HepG2 (cell line): Measurements from ENCODE around the gene NAP1L1. TPM values are rescaled to one million over a fixed set of nuclear protein-coding genes. Genes with fewer than 3 reads are reported as not detected.

Experiments used
- ATAC-seq: fragments of 200-7000 bp; cut with Tn5 transposase; 3 replicates; pipeline ENCODE4 v1.9.1; 2020; ENCODE audit warnings: mild to moderate bottlenecking, moderate library complexity
- BruUV-seq: library from RNA; stranded (reverse); fragments of 400-500 nt; replicated peaks from 2 replicates; lab custom pipeline; 2021; lab: Mats Ljungman, UMichigan
- CTCF ChIA-PET: fragments of 300-600 bp; formaldehyde crosslinking; extraction: SDS; loops from one replicate; lab custom pipeline; 2021; ENCODE audit warnings: low total read pairs, inconsistent platforms, low intra/inter-chr PET ratio; lab: Yijun Ruan, JAX
- POLR2A ChIA-PET: fragments of 350-600 bp; sonication (Branson Sonifier 250); formaldehyde crosslinking; loops from one replicate; lab custom pipeline; 2020; ENCODE audit warnings: antibody characterized with exemption, inconsistent platforms; lab: Yijun Ruan, JAX
- DNase-seq: peaks from one replicate; pipeline ENCODE4 v3.0.0-alpha.2; 2015; ENCODE audit warnings: low spot score
- FAIRE-seq: peaks from 3 replicates; lab custom pipeline; 2011; peaks lifted over from hg19 to GRCh38; lab: Jason Lieb, UNC
- H2AFZ ChIP-seq: one replicate; pipeline ENCODE4 v1.6.1; 2011; ENCODE audit warnings: low read length, inconsistent platforms
- H3K27ac ChIP-seq: fragments of 300-600 bp; 3 replicates; pipeline ENCODE4 v1.8.0; 2011; ENCODE audit warnings: mixed run types, mild to moderate bottlenecking, mixed read lengths, low read length, inconsistent platforms; ENCODE audit not compliant: insufficient read depth; ENCODE audit errors: extremely low read length
- H3K27me3 ChIP-seq, 2 experiments: fragments of 200-600 bp in 1 of 2; 2 replicates in 1 of 2; 3 replicates in 1 of 2; pipeline versions ENCODE4 v1.6.0 to v1.8.0; 2011; ENCODE audit warnings: low read length in 2 of 2, mild to moderate bottlenecking in 2 of 2, moderate library complexity in 2 of 2, inconsistent platforms in 1 of 2; ENCODE audit not compliant: insufficient read depth in 2 of 2, control insufficient read depth in 1 of 2
- H3K36me3 ChIP-seq, 2 experiments: fragments of 200-600 bp in 1 of 2; replicated peaks in 1 of 2; 2 replicates in 1 of 2; 3 replicates in 1 of 2; pipeline versions ENCODE4 v1.5.1 to v1.8.0; 2011; ENCODE audit warnings: low read length in 2 of 2, inconsistent platforms in 1 of 2; ENCODE audit not compliant: insufficient read depth in 2 of 2, control insufficient read depth in 1 of 2
- H3K4me1 ChIP-seq: 2 replicates; pipeline ENCODE4 v1.5.1; 2012; ENCODE audit warnings: low read length, inconsistent platforms; ENCODE audit not compliant: insufficient read depth
- H3K4me2 ChIP-seq: 2 replicates; pipeline ENCODE4 v1.6.0; 2011; ENCODE audit warnings: low read depth, low read length, inconsistent platforms
- H3K4me3 ChIP-seq, 3 experiments: fragments of 200-600 bp in 1 of 3; sonication (generic), shearing (Covaris generic) in 1 of 3; replicated peaks in 1 of 3; 2 replicates each; pipeline ENCODE4 v1.5.1; 2011 to 2016; ENCODE audit warnings: low read length in 3 of 3, inconsistent platforms in 2 of 3, low read depth in 2 of 3, mild to moderate bottlenecking in 2 of 3, control low read depth in 1 of 3, mixed read lengths in 1 of 3; ENCODE audit not compliant: insufficient read depth in 1 of 3
- H3K79me2 ChIP-seq: one replicate; pipeline ENCODE4 v1.6.1; 2011; ENCODE audit warnings: low read length, inconsistent platforms; ENCODE audit not compliant: insufficient read depth
- H3K9ac ChIP-seq: 2 replicates; pipeline ENCODE4 v1.6.0; 2011; ENCODE audit warnings: mild to moderate bottlenecking, low read depth, low read length, inconsistent platforms; ENCODE audit not compliant: insufficient read depth
- H3K9me3 ChIP-seq: 2 replicates; pipeline ENCODE4 v1.5.1; 2012; ENCODE audit warnings: mild to moderate bottlenecking, low read length
- H4K20me1 ChIP-seq: 2 replicates; pipeline ENCODE4 v1.6.0; 2011; ENCODE audit warnings: inconsistent platforms, mild to moderate bottlenecking, low read length, moderate library complexity; ENCODE audit not compliant: insufficient read depth
- CEBPZ ChIP-seq: IDR thresholded peaks from 2 replicates; pipeline ENCODE4 v1.6.1; 2012; ENCODE audit warnings: low read length, improper control_type of control experiment
- EEA1 ChIP-seq: sonication (generic); formaldehyde crosslinking; IDR thresholded peaks from 2 replicates; pipeline ENCODE4 v1.5.1; 2020; ENCODE audit warnings: mild to moderate bottlenecking, missing genetic modification reagents, borderline replicate concordance
- HNF4G ChIP-seq, 2 experiments: sonication (generic) in 1 of 2; formaldehyde crosslinking in 1 of 2; IDR thresholded peaks; 2 replicates each; pipeline versions ENCODE4 v1.4.0 to v1.6.1; 2011 to 2020; ENCODE audit warnings: borderline replicate concordance in 2 of 2, low read depth in 2 of 2, mild to moderate bottlenecking in 2 of 2, low read length in 1 of 2, missing genetic modification reagents in 1 of 2, moderate library complexity in 1 of 2
- SIX4 ChIP-seq: sonication (generic); formaldehyde crosslinking; IDR thresholded peaks from 2 replicates; pipeline ENCODE4 v1.4.0; 2020; ENCODE audit warnings: missing genetic modification reagents
- TRIM24 ChIP-seq: sonication (generic); formaldehyde crosslinking; IDR thresholded peaks from 2 replicates; pipeline ENCODE4 v1.8.0; 2022; ENCODE audit warnings: mild to moderate bottlenecking, missing genetic modification reagents
- ZBED4 ChIP-seq: sonication (generic); formaldehyde crosslinking; IDR thresholded peaks from 2 replicates; pipeline ENCODE4 v1.4.0; 2020; ENCODE audit warnings: missing genetic modification reagents, borderline replicate concordance
- ZBTB39 ChIP-seq: sonication (generic); formaldehyde crosslinking; IDR thresholded peaks from 2 replicates; pipeline ENCODE4 v1.5.0; 2020; ENCODE audit warnings: missing genetic modification reagents
- ZNF615 ChIP-seq: sonication (generic); formaldehyde crosslinking; IDR thresholded peaks from 2 replicates; pipeline ENCODE4 v1.5.0; 2020; ENCODE audit warnings: mild to moderate bottlenecking, missing genetic modification reagents, borderline replicate concordance
- ZNF616 ChIP-seq: sonication (generic); formaldehyde crosslinking; IDR thresholded peaks from 2 replicates; pipeline ENCODE4 v1.5.0; 2020; ENCODE audit warnings: low read depth, mild to moderate bottlenecking, missing genetic modification reagents
- ZNF629 ChIP-seq: sonication (generic); formaldehyde crosslinking; conservative IDR thresholded peaks from 2 replicates; pipeline ENCODE4 v1.5.0; 2020; ENCODE audit warnings: missing genetic modification reagents
- ZNF740 ChIP-seq: sonication (generic); formaldehyde crosslinking; IDR thresholded peaks from 2 replicates; pipeline ENCODE4 v1.4.0; 2020; ENCODE audit warnings: missing genetic modification reagents
- WGBS: methylation state at CpG from one replicate; pipeline ENCODE4 v1.1.6; 2017; ENCODE audit warnings: low lambda C conversion rate; 5-methylcytosine and 5-hydroxymethylcytosine counted together
- in situ Hi-C: cut with HindIII; loops from 2 replicates; pipeline ENCODE4 v1.10.0; 2017; ENCODE audit warnings: low pct_unique_long_range_greater_than_20kb; ENCODE audit not compliant: extremely low pct_ligation_motif_present
- intact Hi-C: fragments of 100-400 bp; cut with micrococcal nuclease; formaldehyde crosslinking; loops from one replicate; pipeline ENCODE4 v1.10.0; 2022; ENCODE audit not compliant: unreplicated experiment
- polyA plus RNA-seq, 8 experiments: library from polyadenylated mRNA; depleted of rRNA in 3 of 8; stranded (reverse) in 7 of 8; unstranded in 1 of 8; fragments of >200 nt; fragmentation: Illumina TruSeq in 4 of 8; extraction: Trizol in 4 of 8; gene quantifications; 2 replicates each; pipeline versions ENCODE4 v1.2.1 to v1.2.3, GENCODE V29; 2011 to 2016; ENCODE audit warnings: low read depth in 4 of 8, missing spikeins in 1 of 8, mixed read lengths in 1 of 8; ENCODE audit not compliant: insufficient read depth in 1 of 8
- total RNA-seq, 5 experiments: library from RNA; depleted of rRNA; stranded (reverse); fragments of >200 nt; fragmentation: Illumina TruSeq; extraction: Trizol; gene quantifications; 2 replicates each; pipeline ENCODE4 v1.2.3, GENCODE V29; 2016; ENCODE audit warnings: low read depth in 1 of 5

NAP1L1 gene
- total and polyA plus RNA-seq, 2 of the 13 experiments (the other 11 are each of a cell fraction or from before 2014, with no cell fraction given): 207 to 309 TPM

- Histone ChIP-seq H3K36me3 (no peaks in the 10 kb centered on the region), H3K27ac (no peak overlapping the region), H2AFZ (no peak overlapping the region), H4K20me1 (no peaks in the 10 kb centered on the region), H3K4me1 (no peaks in the 10 kb centered on the region), H3K27me3 (no peaks in the 10 kb centered on the region; a peak in 1 of 5 replicates), H3K4me2 (no peak overlapping the region), H3K4me3 (no peak overlapping the region), H3K79me2 (no peaks in the 10 kb centered on the region), H3K9ac (no peak overlapping the region), H3K9me3 (no peaks in the 10 kb centered on the region)
- 32% methylated on average over 3 of the region's 3 CpGs for WGBS
- intact Hi-C loops: no loop called here
- FAIRE-seq: no peak
- in situ Hi-C loops: no loop called here
- no TSS peak for BruUV-seq
- no peak for ATAC-seq
- DNase-seq: no peak
- ChIA-PET POLR2A (no interaction called here), CTCF (no interaction called here)
- TF ChIP-seq CEBPZ: no peak
- TF ChIP-seq SIX4: no peak
- no peak for TF ChIP-seq ZNF740
- TF ChIP-seq HNF4G (IDR thresholded peaks at IDR 0.05; ENCODE audit: borderline replicate concordance, low read depth, low read length): no peak
- no peak for TF ChIP-seq HNF4G (CRISPR knock-in tag; IDR thresholded peaks at IDR 0.05; ENCODE audit: borderline replicate concordance, low read depth)
- no peak for TF ChIP-seq EEA1 (CRISPR knock-in tag)
- no peak for TF ChIP-seq ZBTB39 (CRISPR knock-in tag)
- no peak for TF ChIP-seq ZNF629 (CRISPR knock-in tag)
- no peak for TF ChIP-seq ZNF615 (CRISPR knock-in tag)
- no peak for TF ChIP-seq TRIM24 (CRISPR knock-in tag)
- TF ChIP-seq ZBED4 (CRISPR knock-in tag): no peak
- TF ChIP-seq ZNF616: no peak
Measured at GRCh38 chr12:76094754-76095153, 10.3 kb upstream of the NAP1L1 start.
